ENCODE measurements around the gene DGKG. TPM values are rescaled to one million over a fixed set of nuclear protein-coding genes. Genes with fewer than 3 reads are reported as not detected.

DGKG gene
- total and polyA plus RNA-seq, 7 donors = 3.6 to 12.1 (median 8.0) TPM

- no peak for TF ChIP-seq CTCF (IDR thresholded peaks at IDR 0.05)
- Histone ChIP-seq H3K27ac (no peak overlapping the region), H3K9me3 (no peaks in the 10 kb centered on the region), H3K4me1 (no peaks in the 10 kb centered on the region), H3K4me3 (no peak overlapping the region), H3K36me3 (ENCODE audit: insufficient read depth in 1 of 2, low read depth in 1 of 2) (no peaks in the 10 kb centered on the region), H3K27me3 (ENCODE audit: insufficient read depth in 3 of 3, low read length in 2 of 3) (peaks cover 0 to 1% (median 0%) of the 10 kb centered on the region in 3 donors)
- ATAC-seq = no peak
- no peak for DNase-seq
- WGBS, 3 donors = 80 to 83% (median 81%) methylated on average over 6 of the region's 6 CpGs
- intact Hi-C loops (cut with DNase I) = no loop called here
Measured at GRCh38 chr3:186284661-186285060, 77.4 kb downstream of the DGKG start.

- H3K27me3 ChIP-seq (ENCODE audit: insufficient read depth in 3 of 3, low read length in 2 of 3) = peaks cover 0 to 1% (median 0%) of the 10 kb centered on the region in 3 donors
- DNase-seq (no peak), ATAC-seq (no peak)
- H3K27ac ChIP-seq = no peak overlapping the region
- H3K4me1 ChIP-seq = no peaks in the 10 kb centered on the region
- intact Hi-C loops (cut with DNase I) = no loop called here
- no peak for TF ChIP-seq CTCF (IDR thresholded peaks at IDR 0.05)
- 88 to 91% (median 89%) methylated on average over 8 of the region's 8 CpGs for WGBS, 3 donors
- H3K9me3 ChIP-seq = no peaks in the 10 kb centered on the region
- H3K36me3 ChIP-seq (ENCODE audit: insufficient read depth in 1 of 2, low read depth in 1 of 2) = no peaks in the 10 kb centered on the region
- no peak overlapping the region for H3K4me3 ChIP-seq
Measured at GRCh38 chr3:186284349-186284652, 77.7 kb downstream of the DGKG start.

- Histone ChIP-seq H3K27me3 (ENCODE audit: insufficient read depth in 3 of 3, low read length in 2 of 3) (peaks cover 0 to 1% (median 0%) of the 10 kb centered on the region in 3 donors), H3K36me3 (ENCODE audit: insufficient read depth in 1 of 2, low read depth in 1 of 2) (no peaks in the 10 kb centered on the region), H3K27ac (no peak overlapping the region), H3K4me3 (no peak overlapping the region), H3K9me3 (no peaks in the 10 kb centered on the region), H3K4me1 (no peaks in the 10 kb centered on the region)
- no peak for DNase-seq
- intact Hi-C loops (cut with DNase I) = no loop called here
- TF ChIP-seq CTCF (IDR thresholded peaks at IDR 0.05) = no peak
- 74 to 81% (median 75%) methylated on average over 6 of the region's 6 CpGs for WGBS, 3 donors
- no peak for ATAC-seq
Measured at GRCh38 chr3:186283651-186284348, 78.2 kb downstream of the DGKG start.

GRCh38 chr3:186283096-186283495 is 78.9 kb downstream of the DGKG start:
- 80 to 86% (median 83%) methylated on average over 8 of the region's 8 CpGs for WGBS, 3 donors
- no peak overlapping the region for H3K4me3 ChIP-seq
- no peaks in the 10 kb centered on the region for H3K9me3 ChIP-seq
- H3K4me1 ChIP-seq = no peaks in the 10 kb centered on the region
- H3K27ac ChIP-seq = no peak overlapping the region
- DNase-seq (no peak), ATAC-seq (no peak)
- no peaks in the 10 kb centered on the region for H3K36me3 ChIP-seq (ENCODE audit: insufficient read depth in 1 of 2, low read depth in 1 of 2)
- peaks cover 0 to 2% (median 1%) of the 10 kb centered on the region in 3 donors for H3K27me3 ChIP-seq (ENCODE audit: insufficient read depth in 3 of 3, low read length in 2 of 3)
- intact Hi-C loops (cut with DNase I) = no loop called here
- TF ChIP-seq CTCF (IDR thresholded peaks at IDR 0.05) = no peak

GRCh38 chr3:186281176-186281575 is 80.9 kb downstream of the DGKG start:
- WGBS, 3 donors = 27 to 38% (median 27%) methylated on average over 2 of the region's 2 CpGs
- H3K4me3 ChIP-seq = no peak overlapping the region
- no peak for TF ChIP-seq CTCF (IDR thresholded peaks at IDR 0.05)
- ATAC-seq = no peak
- no peak for DNase-seq
- no peaks in the 10 kb centered on the region for H3K36me3 ChIP-seq (ENCODE audit: insufficient read depth in 1 of 2, low read depth in 1 of 2)
- H3K27me3 ChIP-seq (ENCODE audit: insufficient read depth in 3 of 3, low read length in 2 of 3) = peaks cover 0 to 3% (median 1%) of the 10 kb centered on the region in 3 donors
- H3K27ac ChIP-seq = no peak overlapping the region
- no peaks in the 10 kb centered on the region for H3K9me3 ChIP-seq
- intact Hi-C loops (cut with DNase I) = no loop called here
- H3K4me1 ChIP-seq = no peaks in the 10 kb centered on the region

All from psoas muscle (tissue), 8 donors.